HG03432 (cell line): Measurements from ENCODE around the gene ARPP21.

Experiments used
- ATAC-seq: cut with Tn5 transposase; IDR thresholded peaks from one replicate; pipeline ENCODE4 v1.9.1; 2021; ENCODE audit warnings: mild to moderate bottlenecking, moderate library complexity; ENCODE audit not compliant: unreplicated experiment

The ARPP21 gene

DNA sequence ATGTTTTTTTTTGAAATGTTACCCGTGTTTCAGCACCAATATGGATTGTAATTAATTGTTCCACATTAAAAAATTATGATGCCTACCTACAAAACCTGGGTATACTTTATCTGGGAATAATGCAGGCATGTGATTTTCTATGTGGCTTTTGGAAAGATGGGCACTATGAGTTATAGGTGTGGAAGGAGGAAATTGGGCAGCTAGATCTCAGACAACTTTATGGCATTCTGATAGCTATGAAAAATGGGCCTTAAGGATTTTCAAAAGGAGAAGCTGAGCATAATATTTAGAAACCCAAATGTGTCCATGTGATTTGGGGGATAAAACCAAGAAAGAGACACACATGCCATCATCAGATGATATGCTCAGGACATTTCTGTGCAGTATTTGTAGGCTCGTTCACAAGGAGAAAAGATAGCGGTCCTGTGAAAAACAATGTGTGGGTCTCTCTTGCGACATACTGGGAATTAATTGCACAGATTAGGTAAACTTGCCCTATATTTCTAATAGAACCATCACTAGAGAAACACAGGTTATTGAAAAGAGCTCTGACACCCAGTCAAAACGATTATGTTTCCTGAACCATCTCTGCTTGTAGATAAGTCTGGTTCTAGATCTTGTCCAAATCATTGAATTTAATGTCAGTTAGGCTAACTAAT, 35.3 kb downstream of the ARPP21 start:
- ATAC-seq: no peak

DNA sequence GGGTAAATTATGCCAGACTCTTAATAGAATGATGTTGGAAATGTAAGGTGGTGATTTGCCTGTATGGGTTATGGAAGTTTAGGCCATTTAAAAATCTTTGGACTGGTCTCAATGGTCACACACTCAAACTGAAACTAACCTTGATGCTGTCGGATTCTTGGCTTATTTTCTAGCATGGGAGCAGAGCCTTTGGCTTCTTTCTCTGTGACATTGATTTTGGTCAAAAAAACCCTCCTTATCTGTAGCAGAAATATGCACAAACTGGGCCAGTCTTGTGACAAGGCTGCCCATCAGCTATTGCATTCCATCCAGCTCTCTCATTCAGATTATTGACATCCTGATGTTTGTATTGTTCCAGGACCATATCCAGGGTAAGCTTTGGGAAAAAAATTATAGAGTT, 35.9 kb downstream of the ARPP21 start:
- ATAC-seq: no peak

- no peak for ATAC-seq
Observed at GRCh38 chr3:35675621-35676020, 36.3 kb downstream of the ARPP21 start.

GRCh38 chr3:35677797-35678196, 38.5 kb downstream of the ARPP21 start:
- ATAC-seq: no peak

- ATAC-seq: no peak
Observed at GRCh38 chr3:35678643-35679161, 39.4 kb downstream of the ARPP21 start.

GRCh38 chr3:35679409-35680080, 40.2 kb downstream of the ARPP21 start:
- ATAC-seq: no peak

DNA sequence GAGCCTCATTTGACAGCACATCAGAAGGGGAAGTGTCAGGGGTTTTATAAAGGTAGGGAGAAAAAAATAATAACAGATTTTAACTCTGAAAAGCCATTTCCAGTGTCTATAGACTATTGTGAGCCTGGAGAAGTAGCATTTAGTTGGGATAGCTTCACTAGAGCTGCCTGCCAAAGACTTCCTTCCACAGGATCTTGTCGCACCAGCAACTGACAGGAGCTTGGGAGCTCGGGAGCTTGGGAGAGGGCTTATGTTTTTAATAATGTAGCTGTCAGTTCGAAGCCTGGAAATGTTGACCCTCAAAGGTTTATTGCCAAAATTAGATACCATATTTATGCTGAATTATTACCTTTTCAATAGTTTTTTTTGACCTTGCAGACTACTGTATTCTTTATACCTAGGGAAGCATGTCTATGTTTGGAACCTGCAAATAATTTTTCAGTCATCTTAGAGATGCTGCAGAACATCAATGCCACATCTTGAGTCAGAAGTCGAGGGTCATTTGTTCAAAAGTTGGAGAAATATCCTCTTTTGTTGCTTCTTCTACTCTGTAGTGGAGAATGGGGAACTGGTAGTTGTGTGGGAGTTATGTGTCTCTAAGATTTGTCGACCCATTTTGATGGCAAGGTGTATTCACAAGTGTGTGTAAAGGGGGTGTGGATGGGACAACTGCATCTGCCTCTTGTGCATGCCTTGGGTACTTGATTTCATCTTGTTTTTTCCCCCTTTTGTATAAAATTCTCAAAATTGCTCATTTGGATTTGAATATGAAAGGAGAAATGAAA, 41.7 kb downstream of the ARPP21 start:
- ATAC-seq: no peak

GRCh38 chr3:35685153-35685552, 45.8 kb downstream of the ARPP21 start:
- ATAC-seq: no peak

GRCh38 chr3:35688826-35689225, 49.5 kb downstream of the ARPP21 start:
- ATAC-seq: no peak

- no peak for ATAC-seq
Observed at GRCh38 chr3:35690271-35690670, 50.9 kb downstream of the ARPP21 start.

DNA sequence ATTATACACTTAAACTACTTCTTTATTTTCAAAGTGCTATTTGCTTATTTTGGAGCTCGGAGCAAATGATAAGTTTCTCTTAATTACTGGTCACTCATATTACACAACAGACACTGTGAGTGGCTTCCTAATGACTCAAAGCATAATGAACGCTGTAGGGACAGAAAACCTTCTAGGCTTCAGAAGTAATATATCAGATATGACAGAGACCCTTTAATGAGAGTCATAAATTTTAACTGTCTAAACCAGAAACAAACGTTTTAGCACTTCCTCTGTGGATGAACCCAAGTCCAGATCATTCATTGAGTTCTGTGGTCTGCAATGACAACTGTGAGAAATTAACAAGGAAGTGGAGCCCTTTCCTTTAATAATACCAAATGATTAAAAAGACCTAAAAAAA, 66.6 kb downstream of the ARPP21 start:
- no peak for ATAC-seq

- ATAC-seq: no peak
Observed at GRCh38 chr3:35707904-35708303, 68.6 kb downstream of the ARPP21 start.

DNA sequence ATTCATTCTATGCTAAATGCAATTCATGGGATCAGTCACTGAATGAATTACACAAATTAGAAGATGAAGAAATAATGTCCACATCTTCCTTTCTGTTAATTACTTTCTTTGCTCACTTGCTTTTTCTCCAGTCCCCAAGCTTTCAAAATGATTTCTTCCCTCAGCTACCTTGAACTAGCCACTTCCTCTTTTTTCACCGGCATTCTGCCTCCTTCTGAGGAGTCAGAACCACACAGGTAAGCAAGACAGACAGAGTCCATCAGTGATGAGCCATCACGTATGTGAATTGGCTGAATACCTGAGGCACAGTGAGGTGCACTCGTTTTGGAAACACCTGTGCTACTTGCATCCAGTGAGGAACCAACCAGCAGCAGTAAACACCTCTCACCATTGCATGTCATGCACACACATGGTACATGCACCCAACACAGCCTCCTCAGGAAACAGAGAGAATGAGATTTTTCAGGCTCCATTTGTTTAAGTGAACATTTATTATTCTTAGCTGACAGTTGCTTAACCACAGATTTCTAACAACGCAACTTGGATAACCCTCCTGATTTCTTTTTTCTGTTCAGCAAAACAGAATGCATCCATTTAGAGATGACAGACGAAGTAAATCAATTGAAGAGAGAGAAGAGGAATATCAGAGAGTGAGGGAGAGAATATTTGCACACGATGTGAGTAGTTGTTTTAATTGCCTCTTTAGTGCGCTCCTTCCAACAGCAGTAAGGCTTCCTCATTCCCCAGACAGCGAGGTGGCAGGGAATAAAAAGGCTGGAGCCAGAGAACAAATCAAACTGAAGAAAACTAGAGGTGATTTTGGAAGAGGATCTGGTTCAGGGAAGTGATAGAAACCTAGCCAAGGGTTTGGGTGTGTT, 69.3 kb downstream of the ARPP21 start:
- ATAC-seq: no peak

- no peak for ATAC-seq
Observed at GRCh38 chr3:35709691-35710090, 70.4 kb downstream of the ARPP21 start.

DNA sequence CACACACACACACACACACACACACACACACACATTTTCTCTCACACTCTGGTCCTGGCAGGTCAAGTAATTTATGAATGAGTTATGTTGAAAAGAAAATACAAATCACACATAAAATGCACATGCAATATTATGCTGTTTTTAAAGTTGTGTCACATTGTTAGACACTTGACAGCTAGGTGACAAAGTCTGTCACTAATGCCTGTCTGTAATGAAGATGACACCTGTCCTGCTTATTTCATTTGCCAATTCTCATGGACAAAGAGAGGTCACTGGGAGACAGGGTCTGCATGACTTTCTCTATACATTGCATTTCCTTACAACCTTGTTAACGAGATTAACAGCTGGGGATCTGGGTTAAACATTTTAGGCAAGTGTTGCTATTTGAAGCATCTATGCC, 71.2 kb downstream of the ARPP21 start:
- ATAC-seq: no peak

DNA sequence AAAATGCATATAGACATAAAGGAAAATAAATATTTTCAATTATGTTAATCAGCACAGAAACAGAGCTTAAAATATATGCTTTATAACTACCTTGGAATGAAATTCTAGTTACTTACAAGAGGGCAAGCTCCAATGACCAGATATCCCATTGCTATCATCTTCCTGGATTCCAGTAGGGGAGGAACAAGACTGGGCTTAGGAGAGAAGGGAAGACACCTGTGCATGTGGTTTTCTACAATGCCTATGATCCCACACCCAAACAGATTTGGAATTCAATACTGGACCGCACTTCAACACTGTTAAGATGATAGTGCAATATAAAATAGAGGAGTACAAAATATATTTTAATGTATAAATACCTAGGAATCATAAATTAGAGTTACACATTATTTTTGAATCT, 79.6 kb downstream of the ARPP21 start:
- ATAC-seq: no peak

DNA sequence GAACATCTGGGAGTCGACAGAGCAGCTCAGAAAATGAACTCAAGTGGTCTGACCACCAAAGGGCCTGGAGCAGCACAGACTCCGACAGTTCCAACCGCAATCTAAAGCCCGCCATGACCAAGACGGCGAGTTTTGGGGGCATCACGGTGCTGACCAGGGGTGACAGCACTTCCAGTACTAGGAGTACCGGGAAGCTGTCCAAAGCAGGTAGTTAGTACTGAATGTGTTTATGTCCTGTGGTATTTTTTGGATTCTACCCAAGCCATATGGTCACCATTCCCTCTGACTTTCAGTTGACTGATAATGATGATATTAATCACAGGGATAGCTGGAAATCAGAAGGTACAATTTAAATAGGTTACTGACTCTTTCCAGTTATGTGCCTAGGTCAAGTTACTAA, 82.3 kb downstream of the ARPP21 start:
- ATAC-seq: no peak

DNA sequence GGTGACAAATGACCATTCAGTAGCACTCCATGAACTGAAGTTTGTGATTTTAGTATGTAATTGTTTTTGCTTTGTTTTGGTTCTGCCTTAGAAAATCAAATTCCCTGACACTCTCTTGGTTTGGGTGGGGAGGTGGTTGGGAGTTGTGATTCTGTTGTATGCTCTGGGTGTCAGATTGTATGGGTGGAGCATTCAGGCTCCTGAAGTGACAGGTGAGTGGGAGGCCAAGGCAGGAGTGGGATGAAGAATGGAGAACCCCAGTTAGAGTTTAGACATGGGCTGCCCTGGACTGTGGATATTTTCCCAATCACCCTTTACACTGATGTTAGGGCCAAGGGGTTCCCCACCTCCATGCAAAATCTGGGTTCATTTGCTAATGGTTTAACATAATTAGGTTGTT, 83.6 kb downstream of the ARPP21 start:
- ATAC-seq: no peak

DNA sequence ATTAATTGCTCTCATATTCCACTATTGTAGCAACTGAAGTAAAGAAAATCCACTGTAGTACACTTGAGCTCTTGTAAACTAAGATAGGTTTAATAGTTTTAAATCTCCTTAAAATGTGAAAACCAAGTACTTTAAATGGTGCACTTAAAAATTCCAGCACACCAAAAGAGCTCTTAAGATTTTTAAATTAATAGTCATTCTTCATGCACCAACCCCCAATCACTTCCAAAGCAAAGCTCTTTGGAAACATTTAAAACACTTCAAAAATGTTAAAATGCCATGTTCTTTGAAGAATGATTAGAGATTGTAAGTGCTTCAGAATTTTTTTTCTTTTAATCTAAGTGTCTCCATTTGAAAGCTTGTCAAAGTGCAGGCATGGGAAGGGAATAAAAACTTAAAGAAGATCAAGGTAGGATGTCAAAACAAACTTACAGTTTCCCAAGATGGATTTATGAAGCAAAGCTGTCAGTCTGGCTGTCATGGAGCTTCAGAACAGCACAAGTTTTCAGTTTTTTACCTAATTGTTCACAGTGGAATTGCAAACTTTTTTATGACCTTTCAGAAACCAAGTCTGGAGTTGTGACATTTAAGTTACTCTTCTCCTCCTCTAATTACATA, 84.3 kb downstream of the ARPP21 start:
- ATAC-seq: no peak

GRCh38 chr3:35724106-35724505, 84.8 kb downstream of the ARPP21 start:
- no peak for ATAC-seq
